Stimulated activated effector memory CD8-positive, alpha-beta T cell treated with anti-CD3 and anti-CD28 coated beads, Interleukin-12 subunit alpha, Interleukin-12 subunit beta, amount 100 ng/mL, for 72 hours (primary cell): Measurements from ENCODE around the gene BEST4.
"Not testable (repeated sequence)": the region's sequence is repeated elsewhere in the genome, so short reads cannot be mapped to it uniquely, and the experiment has no call there.

Experiments
- ATAC-seq: fragments of 150-1000 bp; cut with Tn5 transposase; 2 replicates; pipeline ENCODE4 v1.10.0; 2021
- DNase-seq, 2 donors: peaks; one replicate each; pipeline ENCODE4 v3.0.0; 2021 to 2022; ENCODE audit warnings: low spot score in 2 of 2
- H3K27ac Mint-ChIP-seq: one replicate; pipeline ENCODE4 v1.8.0; 2022; ENCODE audit warnings: mild to moderate bottlenecking, mixed read lengths
- H3K36me3 Mint-ChIP-seq: one replicate; pipeline ENCODE4 v1.8.0; 2022; ENCODE audit warnings: mild to moderate bottlenecking, mixed read lengths
- H3K4me1 Mint-ChIP-seq: one replicate; pipeline ENCODE4 v1.8.0; 2022; ENCODE audit warnings: mixed read lengths
- H3K4me3 Mint-ChIP-seq: one replicate; pipeline ENCODE4 v1.8.0; 2022; ENCODE audit warnings: mild to moderate bottlenecking, mixed read lengths
- H3K9me3 Mint-ChIP-seq: one replicate; pipeline ENCODE4 v1.8.0; 2022; ENCODE audit warnings: mixed read lengths

BEST4 gene

GRCh38 chr1:44788120-44788860 lies at the start of gene BEST4:
Gene BEST4, minus strand, starts transcription at chr1:44788170. Its CDS starts 465 bp downstream, at chr1:44787705.
- Mint-ChIP-seq H3K36me3 (peaks cover 8% of the 10 kb centered on the region), H3K4me1 (peaks cover 30% of the 10 kb centered on the region), H3K9me3 (no peaks in the 10 kb centered on the region), H3K4me3 (no peak within 1 kb of the TSS), H3K27ac (peak within 1 kb of the TSS; percentile 93)
- ATAC-seq (no peak), DNase-seq (no peak)

- Mint-ChIP-seq H3K4me1 (peaks cover 9% of the 10 kb centered on the region), H3K27ac (peak overlapping the region; percentile 63), H3K36me3 (no peaks in the 10 kb centered on the region), H3K9me3 (no peaks in the 10 kb centered on the region), H3K4me3 (no peak overlapping the region)
- ATAC-seq (peak; percentile 94), DNase-seq (peak; percentile 80 to 92)
Observed at GRCh38 chr1:44835738-44836675, 48.0 kb upstream of the BEST4 start.

- no peak overlapping the region for H3K4me3 Mint-ChIP-seq
- H3K27ac Mint-ChIP-seq: peak overlapping the region; percentile 20
- no peaks in the 10 kb centered on the region for H3K9me3 Mint-ChIP-seq
- H3K36me3 Mint-ChIP-seq: no peaks in the 10 kb centered on the region
- DNase-seq (no peak), ATAC-seq (no peak)
- peaks cover 9% of the 10 kb centered on the region for H3K4me1 Mint-ChIP-seq
Observed at GRCh38 chr1:44834328-44834727, 46.4 kb upstream of the BEST4 start.

GRCh38 chr1:44832056-44832705 lies 44.2 kb upstream of the BEST4 start:
- Mint-ChIP-seq H3K4me3 (no peak overlapping the region), H3K36me3 (no peaks in the 10 kb centered on the region), H3K27ac (peak overlapping the region; percentile 15), H3K9me3 (no peaks in the 10 kb centered on the region), H3K4me1 (peaks cover 9% of the 10 kb centered on the region)
- DNase-seq (no peak), ATAC-seq (no peak)

GRCh38 chr1:44831516-44831915 lies 43.5 kb upstream of the BEST4 start:
- Mint-ChIP-seq H3K36me3 (no peaks in the 10 kb centered on the region), H3K27ac (no peak overlapping the region), H3K4me3 (no peak overlapping the region), H3K9me3 (no peaks in the 10 kb centered on the region), H3K4me1 (peaks cover 9% of the 10 kb centered on the region)
- DNase-seq (no peak), ATAC-seq (no peak)

- peak overlapping the region; percentile 61 for H3K27ac Mint-ChIP-seq
- H3K4me3 Mint-ChIP-seq: no peak overlapping the region
- ATAC-seq: no peak
- no peak for DNase-seq
- H3K36me3 Mint-ChIP-seq: no peaks in the 10 kb centered on the region
- peaks cover 5% of the 10 kb centered on the region for H3K4me1 Mint-ChIP-seq
- no peaks in the 10 kb centered on the region for H3K9me3 Mint-ChIP-seq
Observed at GRCh38 chr1:44830900-44831304, 42.9 kb upstream of the BEST4 start.

- H3K4me3 Mint-ChIP-seq: no peak overlapping the region
- no peaks in the 10 kb centered on the region for H3K9me3 Mint-ChIP-seq
- H3K27ac Mint-ChIP-seq: peak overlapping the region; percentile 61
- H3K4me1 Mint-ChIP-seq: no peaks in the 10 kb centered on the region
- ATAC-seq: no peak
- H3K36me3 Mint-ChIP-seq: no peaks in the 10 kb centered on the region
- no peak for DNase-seq
Observed at GRCh38 chr1:44829506-44830384, 41.8 kb upstream of the BEST4 start.

- Mint-ChIP-seq H3K4me3 (no peak overlapping the region), H3K27ac (no peak overlapping the region), H3K36me3 (no peaks in the 10 kb centered on the region)
Observed at GRCh38 chr1:44828841-44829440, 41.0 kb upstream of the BEST4 start.

GRCh38 chr1:44828003-44828651 lies 40.2 kb upstream of the BEST4 start:
- no peak for ATAC-seq
- Mint-ChIP-seq H3K4me1 (no peaks in the 10 kb centered on the region), H3K27ac (peak overlapping the region; percentile 79), H3K36me3 (no peaks in the 10 kb centered on the region), H3K4me3 (no peak overlapping the region), H3K9me3 (no peaks in the 10 kb centered on the region)
- no peak for DNase-seq

More at GRCh38 chr1:44828841-44829440, 41.0 kb upstream of the BEST4 start:
- DNase-seq (no peak), ATAC-seq (no peak)
- H3K4me1 Mint-ChIP-seq: no peaks in the 10 kb centered on the region
- H3K9me3 Mint-ChIP-seq: no peaks in the 10 kb centered on the region

GRCh38 chr1:44827197-44828002 lies 39.4 kb upstream of the BEST4 start:
- ATAC-seq (no peak), DNase-seq (no peak)
- Mint-ChIP-seq H3K4me3 (no peak overlapping the region), H3K27ac (peak overlapping the region; percentile 79), H3K9me3 (no peaks in the 10 kb centered on the region), H3K36me3 (no peaks in the 10 kb centered on the region), H3K4me1 (no peaks in the 10 kb centered on the region)

- DNase-seq (no peak), ATAC-seq (no peak)
- H3K27ac Mint-ChIP-seq: no peak overlapping the region
- H3K9me3 Mint-ChIP-seq: no peaks in the 10 kb centered on the region
- H3K36me3 Mint-ChIP-seq: no peaks in the 10 kb centered on the region
- H3K4me3 Mint-ChIP-seq: no peak overlapping the region
- H3K4me1 Mint-ChIP-seq: peaks cover under 1% of the 10 kb centered on the region
Observed at GRCh38 chr1:44826375-44827196, 38.6 kb upstream of the BEST4 start.

GRCh38 chr1:44824392-44824791 lies 36.4 kb upstream of the BEST4 start:
- DNase-seq, H3K4me3 Mint-ChIP-seq, H3K27ac Mint-ChIP-seq, ATAC-seq, H3K9me3 Mint-ChIP-seq: not testable (repeated sequence)
- H3K4me1 Mint-ChIP-seq: peaks cover 23% of the 10 kb centered on the region
- H3K36me3 Mint-ChIP-seq: peaks cover 14% of the 10 kb centered on the region
